ENCODE results near the gene HIVEP1.

- no peak for TF ChIP-seq ARNTL (CRISPR knock-in tag; IDR thresholded peaks at IDR 0.05; ENCODE audit: borderline replicate concordance, low read depth)
- no peak for TF ChIP-seq TSHZ2 (CRISPR knock-in tag; IDR thresholded peaks at IDR 0.05)
- TF ChIP-seq PATZ1 (CRISPR knock-in tag; IDR thresholded peaks at IDR 0.05; ENCODE audit: borderline replicate concordance), result no peak
- no peak for TF ChIP-seq CREB5 (CRISPR knock-in tag; IDR thresholded peaks at IDR 0.05; ENCODE audit: low read depth)
- TF ChIP-seq RARB (CRISPR knock-in tag; IDR thresholded peaks at IDR 0.05), result no peak
- TF ChIP-seq OSR1 (CRISPR knock-in tag; IDR thresholded peaks at IDR 0.05), result no peak
These were observed 169.4 kb downstream of the HIVEP1 start for GRCh38 chr6:12181481-12181880.
